HUDEP-2 (cell line): Measurements from ENCODE around the gene BRMS1.
"Not testable (repeated sequence)": the region's sequence is repeated elsewhere in the genome, so short reads cannot be mapped to it uniquely, and the experiment has no call there.

Experiments
- DNase-seq, 76 experiments: peaks; one replicate each; lab custom pipeline; 2025; ENCODE audit not compliant: unreplicated experiment in 76 of 76; lab: John Stamatoyannopoulos, UW

BRMS1 gene

DNA sequence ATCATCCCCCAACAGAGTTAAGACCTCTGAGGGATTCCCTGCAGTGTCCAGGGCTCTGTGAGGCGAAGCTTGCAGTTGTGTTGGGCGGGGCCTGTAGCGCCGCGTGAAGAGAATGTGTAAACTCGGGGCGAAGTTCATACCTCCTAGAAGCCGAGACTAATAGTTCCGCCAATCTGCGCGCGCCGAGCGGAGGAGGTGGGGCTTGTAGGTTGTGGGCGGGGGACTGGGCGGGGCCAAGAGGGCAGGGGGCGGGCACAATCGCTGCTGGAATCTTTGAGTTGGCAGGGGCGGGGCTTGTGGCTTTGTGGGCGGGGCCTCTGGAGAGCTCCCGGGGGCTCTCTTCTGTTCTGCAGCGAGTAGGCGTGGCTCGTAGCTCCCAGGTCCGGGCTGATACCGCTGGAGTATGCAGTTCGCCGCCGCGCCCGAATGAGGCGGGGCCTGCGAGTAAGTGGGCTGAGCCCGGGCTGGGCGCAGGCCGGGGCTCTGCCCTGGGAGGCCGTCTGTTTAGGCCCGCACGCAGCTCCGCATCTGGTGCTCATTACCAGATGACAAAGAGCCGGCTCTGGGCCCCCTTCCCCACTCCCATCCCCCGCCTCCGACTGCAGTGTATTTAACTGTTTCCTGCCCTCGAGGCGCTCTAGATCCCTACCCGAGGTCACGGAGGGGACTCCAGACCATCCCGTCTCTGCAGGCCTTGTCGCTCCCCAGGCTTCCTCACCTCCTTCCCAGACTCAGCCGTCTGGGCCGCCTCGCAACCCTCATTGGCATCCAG is 32.2 kb downstream of the BRMS1 start:
- peak in 75 of 76 experiments; percentile 54 to 99 (median 97) for DNase-seq

DNA sequence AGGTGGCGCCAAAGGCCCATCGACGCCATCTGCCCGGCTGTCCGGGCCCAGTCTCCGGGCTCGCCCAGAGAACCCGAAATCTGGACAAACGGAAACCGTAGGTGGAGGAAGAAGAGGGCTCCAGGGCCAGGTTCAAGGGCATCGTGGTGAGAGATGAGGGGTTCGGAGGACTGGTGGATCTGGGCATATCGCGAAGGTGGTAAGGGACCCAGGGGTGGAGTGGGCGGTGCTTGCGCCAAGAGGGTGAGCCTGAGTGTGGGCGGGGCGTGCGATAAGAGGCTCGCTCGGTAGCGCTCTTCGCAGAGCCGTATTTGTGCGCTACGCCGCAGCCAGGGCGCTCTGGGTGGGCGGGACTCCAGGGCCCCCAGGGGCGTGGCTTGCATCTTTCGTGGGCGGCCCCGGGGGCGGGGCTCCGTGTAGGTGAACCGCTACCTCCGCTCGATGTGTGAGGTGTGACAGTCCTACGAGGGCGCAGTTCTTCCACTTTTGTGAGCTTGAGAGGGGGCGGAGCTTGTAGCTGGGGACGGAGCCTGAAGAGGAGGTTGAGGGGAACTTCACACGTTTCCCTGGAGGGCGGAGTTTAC is 32.8 kb downstream of the BRMS1 start:
- peak in 75 of 76 experiments; percentile 50 to 98 (median 84) for DNase-seq

DNA sequence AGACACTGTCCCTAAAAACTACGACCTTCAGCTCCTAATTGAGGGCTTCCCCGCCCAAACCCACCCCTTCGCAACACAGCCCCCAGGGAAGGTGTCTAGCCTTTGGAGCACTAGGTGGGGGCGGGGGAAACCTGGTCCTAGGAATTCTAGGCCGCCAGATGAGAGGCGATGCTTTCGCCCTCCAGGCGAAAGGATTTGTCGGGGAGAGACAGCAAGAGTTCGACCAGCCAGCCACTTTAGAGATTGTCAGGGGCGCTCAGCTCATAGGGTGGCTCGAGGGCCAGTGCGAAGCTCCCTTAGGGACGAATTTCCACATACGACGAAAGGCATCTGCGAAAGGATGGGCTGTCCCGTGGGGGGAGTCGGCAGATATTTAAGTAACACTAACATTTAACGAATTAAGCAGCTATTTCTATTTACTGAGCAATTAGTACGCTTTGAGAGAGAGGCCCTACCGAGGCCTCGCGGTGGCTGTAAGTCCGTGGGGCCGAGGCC is 33.4 kb downstream of the BRMS1 start:
- DNase-seq, result no peak

DNA sequence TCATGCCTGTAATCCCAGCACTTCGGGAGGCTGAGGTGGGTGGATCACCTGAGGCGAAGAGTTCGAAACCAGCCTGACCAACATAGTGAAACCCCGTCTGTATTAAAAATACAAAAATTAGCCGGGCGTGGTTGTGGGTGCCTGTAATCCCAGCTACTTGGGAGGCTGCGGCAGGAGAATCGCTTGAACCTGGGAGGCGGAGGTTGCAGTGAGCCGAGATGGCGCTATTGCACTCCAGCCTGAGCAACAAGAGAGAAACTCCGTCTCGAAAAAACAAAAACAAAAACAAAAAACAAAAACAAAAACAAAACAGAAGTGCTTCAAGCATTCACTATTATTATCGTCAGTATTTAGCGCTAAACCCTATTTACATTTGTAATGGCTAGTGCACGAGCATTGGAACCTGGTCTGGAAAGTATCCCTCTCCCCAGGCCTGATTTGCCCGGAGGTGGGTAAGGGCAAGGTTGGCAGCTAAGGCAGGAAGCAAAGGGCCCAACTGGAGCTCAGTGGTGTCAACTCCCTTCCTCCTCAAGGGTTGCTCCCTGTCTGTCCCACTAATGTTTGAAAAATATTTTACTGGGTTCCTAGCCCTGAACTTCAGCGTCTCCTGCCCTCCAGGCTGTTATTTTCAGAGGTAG is 34.0 kb downstream of the BRMS1 start:
- not testable (repeated sequence) for DNase-seq

DNA sequence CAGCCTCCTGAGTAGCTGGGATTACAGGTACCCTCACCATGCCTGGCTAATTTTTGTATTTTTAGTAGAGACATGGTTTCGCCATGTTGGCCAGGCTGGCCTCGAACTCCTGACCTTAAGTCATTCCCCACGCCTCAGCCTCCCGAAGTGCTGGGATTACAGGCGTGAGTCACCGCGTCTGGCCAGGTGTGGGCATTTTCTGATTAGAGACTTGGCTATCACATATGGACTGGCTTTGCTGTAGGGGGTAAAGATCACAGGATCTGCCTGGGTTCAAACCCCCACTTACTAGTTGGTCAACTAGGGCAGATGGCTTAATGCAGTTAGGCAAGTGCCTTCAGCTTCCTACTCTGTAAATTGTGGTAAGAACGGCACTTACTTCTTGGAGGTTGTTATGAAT is 34.6 kb downstream of the BRMS1 start:
- no peak for DNase-seq

DNA sequence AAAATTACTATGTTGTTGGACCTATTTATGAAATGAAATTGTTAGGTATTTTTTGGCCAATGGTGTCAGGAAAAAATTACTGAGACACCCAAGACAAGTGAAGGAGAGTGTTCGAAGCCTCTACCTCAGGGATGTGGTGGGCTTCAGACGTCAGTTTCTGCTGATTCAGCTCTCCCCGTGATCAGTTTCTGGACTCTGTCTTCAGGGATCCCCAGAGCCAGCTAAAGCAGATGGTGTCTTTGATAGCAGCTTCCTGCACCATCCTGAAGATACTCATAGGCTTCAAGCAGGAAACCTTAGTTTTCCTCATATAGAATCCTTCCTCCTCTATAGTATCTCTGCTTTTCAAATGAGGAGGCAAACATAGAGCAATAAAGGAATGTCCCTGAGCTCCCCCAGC is 35.4 kb downstream of the BRMS1 start:
- DNase-seq, result no peak

DNA sequence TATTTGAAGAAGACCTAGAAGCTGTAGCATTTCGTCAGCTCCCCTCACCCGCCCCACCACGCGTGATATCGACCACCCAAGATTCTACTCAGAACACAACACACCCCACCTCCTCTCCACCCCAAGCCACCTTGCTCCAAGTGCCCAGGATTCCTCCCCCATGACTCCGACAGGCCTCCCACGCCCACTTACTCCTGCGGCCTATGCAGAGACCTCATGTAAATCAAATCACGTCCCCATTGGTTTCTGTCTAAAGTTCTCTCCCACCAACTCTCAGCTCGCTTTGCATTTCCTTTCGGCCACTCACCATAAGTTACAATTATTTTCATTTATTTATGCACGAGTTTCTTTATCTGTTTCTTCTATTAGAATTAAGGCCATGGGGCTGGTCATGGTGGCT is 42.2 kb downstream of the BRMS1 start:
- no peak for DNase-seq

DNA sequence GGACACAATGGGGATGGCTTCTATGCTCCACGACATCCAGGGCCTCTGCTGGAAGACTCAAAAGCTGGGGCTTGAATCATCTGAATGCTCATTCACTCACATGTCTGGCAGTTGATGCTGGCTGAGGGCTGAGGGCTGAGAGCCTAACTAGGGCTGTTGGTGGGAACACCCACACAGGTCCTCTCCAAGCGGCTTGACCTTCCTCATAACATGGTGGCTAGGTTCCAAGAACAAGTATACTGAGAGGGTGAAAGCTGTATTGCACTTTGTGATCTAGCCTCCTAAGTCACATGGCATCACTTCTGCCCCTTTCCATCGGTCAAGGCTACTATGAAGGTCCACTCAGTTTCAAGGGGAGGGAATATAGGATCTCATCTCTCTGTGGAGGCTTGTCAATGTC is 45.7 kb downstream of the BRMS1 start:
- DNase-seq, result peak in 1 of 76 experiments; percentile 12

DNA sequence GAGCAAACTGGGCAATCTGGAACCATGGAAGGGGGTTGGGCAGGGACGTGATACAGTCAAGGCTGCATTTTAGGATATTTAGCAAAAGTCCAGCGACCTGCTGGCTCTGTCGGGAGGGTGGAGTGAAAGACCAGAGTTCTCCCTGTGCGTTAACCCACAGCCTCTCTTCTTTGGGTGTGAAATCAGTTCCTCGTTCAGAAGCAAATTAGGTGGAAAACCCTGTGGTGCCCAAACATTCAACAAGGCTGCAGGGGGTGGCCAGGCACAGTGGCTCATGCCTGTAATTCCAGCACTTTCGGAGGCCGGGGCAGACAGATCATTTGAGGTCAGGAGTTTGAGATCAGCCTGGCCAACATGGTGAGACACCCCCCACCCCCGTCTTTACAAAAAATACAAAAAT is 47.3 kb downstream of the BRMS1 start:
- no peak for DNase-seq

DNA sequence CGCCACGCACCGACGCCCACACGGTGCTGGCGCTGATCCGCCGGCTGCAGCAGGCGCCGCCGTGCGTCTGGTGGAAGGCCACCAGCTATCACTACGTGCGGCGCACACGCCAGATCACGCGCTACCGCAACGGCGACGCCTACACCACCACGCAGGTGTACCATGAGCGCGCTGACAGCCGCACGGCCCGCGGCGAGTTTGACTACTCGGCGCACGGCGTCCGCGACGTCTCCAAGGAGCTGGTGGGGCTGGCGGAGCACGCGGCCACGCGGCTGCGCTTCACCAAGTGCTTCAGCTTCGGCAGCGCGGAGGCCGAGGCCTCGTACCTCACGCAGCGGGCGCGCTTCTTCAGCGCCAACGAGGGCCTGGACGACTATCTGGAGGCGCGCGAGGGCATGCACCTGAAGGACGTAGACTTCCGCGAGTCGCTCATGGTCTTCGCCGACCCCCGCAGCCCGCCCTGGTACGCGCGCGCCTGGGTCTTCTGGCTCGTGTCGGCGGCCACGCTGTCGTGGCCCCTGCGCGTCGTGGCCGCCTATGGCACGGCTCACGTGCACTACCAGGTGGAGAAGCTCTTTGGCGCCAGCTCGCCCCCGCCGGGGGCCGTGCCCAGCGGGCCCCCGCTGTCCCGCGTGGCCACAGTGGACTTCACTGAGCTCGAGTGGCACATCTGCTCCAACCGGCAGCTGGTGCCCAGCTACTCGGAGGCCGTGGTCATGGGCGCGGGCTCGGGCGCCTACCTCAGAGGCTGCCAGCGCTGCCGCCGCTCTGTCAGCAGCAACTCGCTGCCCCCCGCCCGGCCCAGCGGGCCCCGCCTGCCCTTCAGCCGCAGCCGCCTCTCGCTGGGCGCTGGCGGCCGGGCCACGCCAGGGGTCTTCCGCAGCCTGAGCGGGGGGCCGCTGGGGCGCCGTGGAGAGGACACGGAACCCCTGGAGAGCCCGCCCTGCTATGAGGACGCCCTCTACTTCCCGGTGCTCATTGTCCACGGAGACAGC is 50.0 kb downstream of the BRMS1 start:
- no peak for DNase-seq

DNA sequence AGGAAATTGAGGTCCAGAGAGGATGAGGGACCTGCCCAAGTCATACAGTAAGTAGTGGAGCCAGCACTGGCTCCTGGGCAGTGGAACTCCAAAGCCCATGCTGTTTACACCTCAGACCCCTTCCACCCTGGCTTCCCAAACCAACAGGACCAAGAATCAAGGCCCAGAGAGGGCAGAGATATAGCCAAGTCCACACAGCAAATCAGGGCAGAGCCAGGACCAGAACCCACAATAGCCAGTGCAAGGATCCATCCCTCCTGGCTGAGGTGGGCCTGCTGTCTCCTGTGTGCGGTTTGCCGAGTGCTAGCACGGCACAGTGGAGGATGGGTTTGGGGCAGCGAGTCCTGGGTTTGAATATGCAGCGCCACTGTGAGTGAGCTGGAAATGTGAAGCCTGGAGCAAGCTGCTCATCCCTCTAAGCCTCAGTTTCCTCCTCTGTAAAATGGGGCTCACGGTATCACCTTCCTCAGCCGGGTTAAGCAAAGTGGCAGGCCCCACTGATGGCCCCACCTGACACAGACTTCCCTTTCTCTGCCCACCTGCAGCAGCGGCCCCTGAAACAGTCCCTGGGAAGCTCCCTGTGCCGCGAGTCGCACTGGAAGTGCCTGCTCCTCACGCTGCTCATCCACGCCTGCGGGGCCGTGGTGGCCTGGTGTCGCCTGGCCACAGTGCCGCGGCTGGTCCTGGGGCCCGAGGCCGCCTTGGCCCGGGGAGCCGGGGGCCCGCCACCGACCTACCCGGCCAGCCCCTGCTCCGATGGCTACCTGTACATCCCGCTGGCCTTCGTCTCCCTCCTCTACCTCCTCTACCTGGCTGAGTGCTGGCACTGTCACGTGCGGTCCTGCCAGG is 50.9 kb downstream of the BRMS1 start:
- no peak for DNase-seq

DNA sequence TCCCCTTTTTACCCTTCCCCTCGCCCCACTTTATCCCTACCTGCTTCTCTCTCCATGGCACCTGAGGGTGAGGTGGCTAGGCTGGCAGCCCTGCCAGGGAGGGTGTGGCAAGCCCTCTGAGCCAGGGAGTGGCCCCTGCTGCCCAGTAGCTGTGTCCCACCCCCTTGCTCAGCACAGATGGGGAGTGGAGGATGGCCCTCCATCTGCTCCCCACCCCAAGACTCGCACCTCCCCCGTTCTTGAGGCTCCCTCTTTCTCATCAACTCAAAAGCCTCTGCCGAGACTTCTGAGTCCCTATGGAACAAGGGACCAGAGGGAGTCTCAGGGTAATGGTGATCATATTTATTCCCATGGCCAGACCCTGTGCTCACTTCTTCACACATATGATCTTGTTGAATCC is 51.6 kb downstream of the BRMS1 start:
- DNase-seq, result no peak

DNA sequence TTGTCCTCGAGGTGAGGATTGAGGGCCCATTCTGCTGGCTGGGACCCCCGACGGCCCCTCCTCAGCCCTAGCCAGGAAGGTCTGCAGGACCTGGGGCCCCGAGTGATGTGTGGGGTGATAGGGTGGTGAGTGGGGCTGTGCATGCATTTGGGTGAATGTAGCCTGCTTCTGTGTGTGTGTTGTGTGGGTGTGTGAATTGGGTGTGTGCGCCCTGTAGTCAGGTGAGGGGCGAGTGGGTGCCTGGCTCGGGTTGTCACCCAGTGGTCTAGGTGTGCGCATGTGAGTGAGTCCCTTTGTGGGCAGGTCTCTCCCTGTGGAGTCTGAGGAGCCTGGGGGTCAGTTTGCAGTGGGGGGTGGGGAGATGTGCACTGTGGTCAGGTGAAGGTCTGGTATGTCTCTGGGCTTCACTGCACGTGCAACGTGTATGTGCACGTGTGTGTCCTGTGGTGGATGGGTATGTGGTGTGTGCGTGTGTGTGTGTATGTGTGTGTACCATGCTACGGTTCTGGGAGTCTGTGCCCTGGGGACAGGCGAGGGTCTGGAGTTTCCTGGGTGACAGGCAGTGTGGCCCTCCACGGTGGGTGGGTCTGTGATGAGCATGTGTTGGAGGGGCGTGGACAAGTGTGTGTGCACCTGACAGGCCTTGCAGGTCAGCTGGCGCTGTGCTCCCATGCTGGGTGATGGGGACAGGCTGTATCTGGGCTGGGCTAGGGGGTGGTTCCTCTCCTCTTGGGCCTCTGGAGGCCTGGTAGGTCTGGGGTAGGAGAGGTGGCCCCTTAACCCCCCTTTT is 52.2 kb downstream of the BRMS1 start:
- no peak for DNase-seq

DNA sequence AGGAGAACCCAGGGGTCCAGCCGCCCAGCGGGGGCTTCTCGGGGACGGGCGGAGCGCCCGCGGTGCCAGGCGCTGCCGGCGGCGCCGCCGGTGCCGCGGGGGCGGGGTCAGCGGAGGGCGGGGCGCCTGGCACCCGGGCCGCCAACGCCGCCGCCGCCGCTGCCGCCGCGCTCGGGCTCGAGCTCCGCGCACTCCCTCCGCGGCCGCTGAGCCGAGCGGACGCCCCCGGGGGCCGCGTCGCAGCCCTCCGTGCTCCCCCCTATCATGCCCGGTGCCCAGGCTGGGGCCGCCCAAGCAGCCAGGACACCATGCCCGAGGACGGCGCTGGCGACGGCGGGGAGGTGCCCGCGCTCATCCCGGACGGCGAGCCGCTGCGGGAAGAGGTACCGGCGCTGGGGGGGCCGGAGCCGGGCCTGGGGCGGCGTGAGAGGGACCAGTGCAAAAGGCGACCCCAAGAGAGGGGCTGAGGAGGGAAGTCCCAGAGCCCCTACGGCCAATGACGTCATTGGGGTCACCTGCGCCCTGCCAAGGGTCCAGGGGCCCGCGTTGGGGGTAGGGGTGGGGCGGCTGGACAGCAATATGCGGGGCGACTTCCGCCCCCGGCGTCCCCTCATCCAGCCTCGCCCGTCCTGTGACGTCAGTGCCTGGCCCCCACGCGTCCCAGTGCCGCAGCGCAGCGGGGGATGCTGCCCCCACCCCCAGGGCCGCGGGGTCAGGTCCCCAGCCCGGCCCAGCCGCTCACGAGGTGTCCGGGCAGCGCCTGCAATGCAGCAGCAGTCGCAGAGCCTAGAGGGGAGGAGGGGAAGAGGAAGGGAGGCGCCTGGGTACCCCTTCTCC is 53.0 kb downstream of the BRMS1 start, which contains the start of gene TMEM151A:
TMEM151A (plus strand) TSS at position 189 of the 837 bp plus-strand sequence; CDS start at position 309, 120 bp downstream.
- no peak for DNase-seq

DNA sequence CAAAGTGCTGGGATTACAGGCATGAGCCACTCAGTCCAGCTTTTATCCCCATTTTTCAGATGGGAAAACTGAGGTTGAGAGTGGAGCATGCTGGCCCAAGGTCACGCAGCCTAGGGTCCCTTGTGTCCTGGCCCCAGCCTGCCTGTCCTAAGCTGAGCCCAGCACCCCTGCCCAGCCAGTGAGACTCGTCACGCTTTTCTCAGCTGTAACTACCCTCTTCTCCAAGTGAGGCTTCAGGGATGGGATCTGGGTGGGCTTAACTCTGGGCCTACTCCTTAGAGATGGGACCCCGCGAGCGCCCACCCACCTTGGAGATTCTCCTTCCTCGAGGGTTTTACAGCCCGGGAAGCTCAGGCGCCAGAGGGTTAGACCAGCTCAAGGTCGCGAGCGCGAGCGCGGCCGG is 53.6 kb downstream of the BRMS1 start:
- no peak for DNase-seq

DNA sequence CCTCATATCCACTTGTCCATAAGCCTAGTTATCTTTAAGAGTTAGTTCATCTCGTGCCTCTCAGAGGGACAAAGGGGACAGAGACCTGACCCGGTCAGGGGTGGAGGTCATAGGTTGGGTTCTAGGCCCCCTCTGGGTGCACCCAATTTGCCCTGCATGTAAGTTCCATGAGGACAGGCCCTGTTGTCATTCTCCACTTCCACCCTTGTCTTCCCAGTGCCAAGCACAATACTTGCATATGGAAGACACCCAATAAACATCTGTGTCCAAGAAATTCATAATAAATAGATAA is 54.6 kb downstream of the BRMS1 start:
- no peak for DNase-seq

DNA sequence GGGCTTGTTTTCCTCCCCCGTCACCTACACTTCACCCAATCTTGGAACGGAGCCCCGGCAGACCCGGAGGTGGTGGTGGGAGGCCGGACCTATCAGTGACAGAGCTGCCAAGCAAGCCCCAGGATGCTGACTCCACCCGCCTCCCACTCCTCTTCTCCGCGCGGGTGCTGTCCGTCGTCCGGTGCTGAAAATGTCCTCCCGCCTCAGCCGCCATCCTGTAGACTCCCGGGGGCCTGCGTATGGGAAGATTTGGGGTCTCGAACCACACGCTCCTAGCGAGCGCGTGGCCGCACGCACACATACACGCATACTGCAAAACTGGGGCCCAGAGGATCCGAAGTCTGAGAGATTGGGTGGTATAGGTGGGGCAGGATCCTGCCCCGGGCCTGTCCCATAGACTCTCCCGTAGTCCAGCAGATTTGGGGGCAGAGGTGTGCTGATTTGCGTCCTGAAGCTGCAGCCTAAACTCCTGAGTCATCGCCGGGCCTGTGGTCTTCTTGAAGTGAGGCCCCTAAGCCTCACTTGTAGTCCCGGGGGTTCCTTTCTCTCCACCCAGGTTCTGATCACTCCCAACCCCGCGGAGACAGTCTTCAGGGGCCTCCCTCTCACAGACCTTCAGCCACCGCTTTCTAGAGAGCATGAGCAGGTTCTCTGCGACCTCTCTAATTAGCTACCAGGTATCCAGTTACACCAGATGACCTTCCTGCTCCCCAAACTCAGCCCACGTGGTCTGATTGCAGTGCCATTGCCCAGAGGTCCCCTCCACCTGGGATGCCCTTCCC is 55.2 kb downstream of the BRMS1 start:
- DNase-seq, result peak in 59 of 76 experiments; percentile 33 to 86 (median 66)
